Inferior parietal cortex (tissue), 1 donor: ENCODE measurements around the gene ZNF583.

Source experiments
- DNase-seq: peaks from one replicate; pipeline ENCODE4 v3.0.0-alpha.2; 2016; ENCODE audit errors: extremely low spot score

ZNF583 gene

GRCh38 chr19:56474308-56474707 is 70.2 kb downstream of the ZNF583 start:
- no peak for DNase-seq

GRCh38 chr19:56476093-56476492 is 72.0 kb downstream of the ZNF583 start:
- DNase-seq, result no peak
